HG02852 (cell line): Measurements from ENCODE around the gene IKZF4.

ENCODE experiments used
- ATAC-seq: cut with Tn5 transposase; IDR thresholded peaks from one replicate; pipeline ENCODE4 v1.9.1; 2021; ENCODE audit warnings: mild to moderate bottlenecking, moderate library complexity; ENCODE audit not compliant: unreplicated experiment

The IKZF4 gene

DNA sequence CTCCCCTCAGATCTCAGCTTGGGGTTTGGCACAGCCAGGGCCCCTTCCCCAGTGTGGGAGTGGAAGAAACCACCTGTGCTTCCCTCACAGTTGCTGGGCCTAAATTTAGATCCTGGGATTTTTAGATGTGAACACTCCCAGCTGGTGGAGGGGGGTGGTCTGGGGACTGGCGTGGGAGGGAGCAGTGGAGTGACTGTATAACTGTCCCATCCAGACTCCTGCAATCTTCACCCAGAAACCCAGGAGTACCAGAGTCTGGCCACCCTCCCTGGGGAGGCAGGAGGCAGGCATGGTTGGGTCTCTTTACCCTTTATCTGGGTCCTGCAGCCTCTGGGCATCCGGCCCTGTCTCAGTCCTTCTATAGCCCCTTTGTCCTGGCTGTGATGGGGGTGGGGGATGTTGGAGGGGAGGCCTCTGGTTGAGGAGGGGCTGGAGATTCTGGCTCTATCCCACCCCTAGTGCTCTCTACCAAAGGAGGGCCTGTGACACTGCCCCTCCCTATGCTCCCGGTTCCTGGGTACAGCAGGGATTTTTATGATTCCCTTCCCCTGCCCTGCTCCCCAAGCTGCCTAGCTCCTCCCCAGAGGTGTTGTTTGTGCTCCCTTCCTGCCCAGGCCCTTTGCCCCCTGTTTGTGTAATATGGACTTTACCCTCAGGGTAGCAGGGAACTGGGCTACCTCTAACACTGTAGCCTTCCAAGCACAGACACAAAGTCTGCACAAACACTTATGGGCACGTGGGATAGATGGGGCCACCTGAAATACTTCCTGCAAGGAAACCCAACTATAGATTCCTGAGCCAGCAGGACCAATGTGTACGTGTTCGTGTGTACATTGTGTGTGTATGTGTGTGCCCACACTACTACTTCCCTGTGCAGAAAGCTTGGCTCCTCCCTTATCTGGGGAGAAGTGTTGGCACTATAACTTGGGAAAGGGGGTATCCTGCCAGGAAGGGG, 60.8 kb downstream of the IKZF4 start:
- ATAC-seq: no peak

DNA sequence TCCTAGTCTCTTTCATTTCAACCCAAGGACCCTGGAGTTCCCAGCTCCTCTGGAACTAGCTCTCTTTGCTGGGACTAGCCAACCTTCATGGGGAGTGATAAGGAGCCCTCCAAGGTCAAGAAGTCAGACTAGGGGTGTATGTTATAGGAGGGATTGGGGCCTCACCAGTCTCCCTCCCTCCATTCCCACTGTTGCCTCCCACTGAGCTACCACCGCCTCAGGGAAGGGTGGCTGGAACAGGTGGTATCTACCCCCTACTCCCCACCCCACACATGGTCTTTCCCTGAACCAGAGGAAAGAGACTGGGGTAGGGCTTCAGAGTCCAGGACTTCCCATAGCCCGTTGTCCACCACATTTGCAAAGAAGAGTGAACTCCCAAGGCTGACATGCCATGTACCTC, 61.5 kb downstream of the IKZF4 start:
- no peak for ATAC-seq

DNA sequence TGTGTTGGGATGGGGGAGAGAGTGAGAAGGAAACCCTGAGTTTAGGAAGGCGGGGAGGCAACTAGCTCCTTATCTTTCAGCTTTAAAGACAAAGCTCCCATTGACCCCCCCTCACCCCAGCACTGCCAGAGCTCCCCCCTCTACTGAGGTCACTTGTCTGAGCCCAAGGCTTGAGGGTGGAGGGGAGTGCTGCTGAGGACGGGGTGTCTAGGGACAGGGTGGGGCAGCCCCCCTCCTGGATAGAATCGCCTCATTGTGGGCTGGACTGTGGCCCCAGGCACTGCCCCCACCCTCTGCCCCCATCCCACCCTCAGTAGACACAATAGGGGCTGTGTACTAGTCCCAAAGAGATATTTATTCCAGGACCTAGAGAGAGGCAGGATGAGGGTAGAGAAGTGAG, 62.1 kb downstream of the IKZF4 start:
- ATAC-seq: no peak

DNA sequence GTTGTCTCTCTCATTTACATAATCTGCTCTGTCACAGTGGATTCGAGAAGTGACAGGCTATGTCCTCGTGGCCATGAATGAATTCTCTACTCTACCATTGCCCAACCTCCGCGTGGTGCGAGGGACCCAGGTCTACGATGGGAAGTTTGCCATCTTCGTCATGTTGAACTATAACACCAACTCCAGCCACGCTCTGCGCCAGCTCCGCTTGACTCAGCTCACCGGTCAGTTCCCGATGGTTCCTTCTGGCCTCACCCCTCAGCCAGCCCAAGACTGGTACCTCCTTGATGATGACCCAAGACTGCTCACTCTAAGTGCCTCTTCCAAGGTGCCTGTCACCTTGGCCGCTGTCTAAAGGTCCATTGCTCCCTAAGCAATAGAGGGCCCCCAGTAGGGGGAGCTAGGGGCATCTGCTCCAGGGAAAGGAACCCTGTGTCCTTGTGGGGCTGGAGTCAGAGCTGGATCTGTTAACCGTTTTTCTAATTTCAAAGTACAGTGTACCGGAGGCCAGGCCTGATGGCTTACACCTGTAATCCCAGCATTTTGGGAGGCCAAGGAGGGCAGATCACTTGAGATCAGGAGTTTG, 64.2 kb downstream of the IKZF4 start:
- ATAC-seq: no peak

DNA sequence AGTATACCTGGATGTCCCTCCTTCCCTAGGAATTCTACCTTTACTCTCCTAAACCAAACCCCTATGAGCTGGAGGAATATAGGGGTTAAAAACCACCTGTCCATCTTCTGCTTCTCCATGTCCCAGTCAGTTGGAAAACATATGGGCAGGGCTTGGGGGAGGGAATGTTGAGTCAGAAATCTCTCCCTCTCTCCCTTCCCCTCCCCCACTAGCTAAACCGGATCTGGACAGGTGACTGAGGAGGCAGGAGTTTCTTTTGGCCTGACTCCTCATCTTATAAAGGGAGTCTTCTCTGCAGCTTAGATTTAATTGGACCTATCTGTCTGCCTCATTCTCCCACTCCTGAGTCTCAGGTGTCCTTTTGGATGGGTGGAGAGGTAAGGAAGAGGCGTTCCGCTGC, 65.3 kb downstream of the IKZF4 start:
- no peak for ATAC-seq

DNA sequence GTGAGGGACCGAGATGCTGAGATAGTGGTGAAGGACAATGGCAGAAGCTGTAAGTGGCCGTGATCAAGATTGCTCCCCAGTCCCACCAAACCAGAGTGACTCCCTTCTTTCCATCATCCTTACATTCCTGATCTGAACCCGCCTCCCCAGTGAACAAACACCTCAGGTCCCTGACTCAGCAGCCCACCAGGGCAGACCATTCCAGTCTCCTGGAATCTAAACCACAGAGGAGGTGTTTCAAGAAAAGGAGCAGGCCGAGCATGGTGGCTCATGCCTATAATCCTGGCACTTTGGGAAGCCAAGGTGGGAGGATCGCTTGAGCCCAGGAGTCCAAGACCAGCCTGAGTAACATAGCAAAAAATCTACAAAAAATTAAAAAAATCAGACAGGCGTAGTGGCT, 65.8 kb downstream of the IKZF4 start:
- ATAC-seq: no peak

DNA sequence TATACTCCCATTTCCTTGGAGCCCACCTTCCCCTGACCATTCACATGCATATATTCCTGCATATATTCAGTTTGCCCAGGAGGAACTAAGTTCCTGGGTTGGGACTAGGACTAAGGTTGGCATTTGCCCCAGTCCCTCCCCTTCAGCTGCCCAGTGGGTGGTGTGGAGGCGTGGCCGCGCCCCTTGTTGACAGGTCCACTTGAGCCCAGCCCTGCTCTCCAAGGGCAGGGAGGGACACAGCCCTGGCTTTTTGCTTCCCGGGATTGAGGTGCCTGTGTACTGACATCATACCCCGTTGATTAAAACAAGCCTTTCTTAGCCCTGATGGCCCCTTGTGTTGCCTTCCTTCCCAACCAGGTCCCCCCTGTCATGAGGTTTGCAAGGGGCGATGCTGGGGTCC, 66.4 kb downstream of the IKZF4 start:
- ATAC-seq: no peak
